LHCN-M2 (cell line): ENCODE measurements around the gene NRIP2. TPM values are rescaled to one million over a fixed set of nuclear protein-coding genes. Genes with fewer than 3 reads are reported as not detected.
A peak's percentile ranks its signal among the peaks of the same experiment; 100 is the strongest.

Source experiments
- DNase-seq: peaks from one replicate; pipeline ENCODE4 v3.0.0-alpha.2; 2012; ENCODE audit warnings: low read depth
- total RNA-seq: library from RNA; depleted of rRNA; stranded (reverse); fragments of >200 nt; gene quantifications from 2 replicates; pipeline ENCODE4 v1.2.3, GENCODE V29; 2014

The NRIP2 gene
- total RNA-seq, 1 experiment from 2014 or later: not detected

DNA sequence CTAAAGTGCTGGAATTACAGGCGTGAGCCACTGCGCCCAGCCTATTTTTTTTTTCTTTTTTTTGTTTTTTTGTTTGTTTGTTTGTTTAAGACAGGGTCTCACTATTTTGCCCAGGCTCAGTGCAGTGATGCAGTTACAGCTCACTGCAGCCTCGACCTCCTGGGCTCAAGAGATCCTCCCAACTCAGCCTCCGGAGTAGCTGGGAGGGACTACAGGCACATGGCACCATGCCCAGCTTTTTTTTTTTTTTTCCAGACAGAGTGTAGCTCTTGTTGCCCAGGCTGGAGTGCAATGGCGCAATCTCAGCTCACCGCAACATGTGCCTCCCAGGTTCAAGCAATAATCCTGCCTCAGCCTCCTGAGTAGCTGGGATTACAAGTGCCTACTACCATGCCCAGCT, 28.1 kb downstream of the NRIP2 start:
- DNase-seq: no peak

DNA sequence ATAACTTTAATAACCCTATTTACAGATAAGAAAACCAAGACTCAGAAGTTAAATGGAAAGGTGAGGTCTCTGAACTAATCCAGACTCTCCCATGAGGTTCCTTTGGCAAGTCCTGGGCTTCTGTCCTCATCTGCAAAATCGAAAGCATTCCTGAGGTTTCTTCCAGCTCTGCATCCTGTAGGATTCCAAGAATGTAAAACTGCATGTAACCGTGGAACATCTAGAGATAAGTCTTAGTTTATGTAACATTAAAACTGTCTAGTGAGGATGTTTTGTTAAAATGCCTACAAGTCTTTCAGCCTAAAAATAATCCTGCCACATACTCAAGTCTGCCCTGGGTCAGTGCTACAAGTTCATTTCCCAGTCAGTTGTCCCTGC, 29.7 kb downstream of the NRIP2 start:
- no peak for DNase-seq

DNA sequence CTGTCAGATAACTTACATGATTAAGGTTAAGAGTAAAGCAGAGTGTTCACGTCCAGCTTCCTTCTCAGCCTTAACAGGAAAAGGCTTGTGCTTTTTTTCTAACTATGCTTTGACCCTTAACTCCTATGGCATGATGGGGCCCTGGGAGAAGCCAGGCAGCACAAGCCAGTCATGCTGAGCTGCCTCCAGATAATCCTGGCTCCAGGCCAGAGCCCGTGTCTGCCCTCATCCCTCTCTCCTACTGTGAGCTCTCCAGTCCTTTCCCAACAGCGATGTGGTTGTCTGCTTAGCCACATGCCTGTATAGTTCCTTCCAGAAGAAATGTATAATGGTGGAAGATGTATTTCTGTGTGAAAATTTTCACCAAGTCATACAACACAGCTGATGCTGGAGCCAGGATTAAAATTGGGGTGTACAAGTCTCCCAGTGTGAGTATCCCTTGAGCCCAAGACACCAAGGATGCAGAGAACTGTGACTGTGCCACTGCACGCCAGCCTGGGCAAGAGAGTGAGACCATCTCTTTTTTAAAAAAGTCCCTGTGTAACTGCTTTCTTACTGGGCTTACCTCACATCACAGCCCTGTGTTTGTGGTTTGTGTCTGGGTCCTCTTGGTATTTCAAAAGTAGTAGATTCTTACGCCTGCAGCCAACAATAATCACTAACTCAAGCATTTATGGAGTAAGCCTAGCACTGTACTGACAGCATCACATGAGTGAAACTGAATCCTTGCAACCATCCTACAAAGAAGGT, 30.3 kb downstream of the NRIP2 start:
- no peak for DNase-seq

DNA sequence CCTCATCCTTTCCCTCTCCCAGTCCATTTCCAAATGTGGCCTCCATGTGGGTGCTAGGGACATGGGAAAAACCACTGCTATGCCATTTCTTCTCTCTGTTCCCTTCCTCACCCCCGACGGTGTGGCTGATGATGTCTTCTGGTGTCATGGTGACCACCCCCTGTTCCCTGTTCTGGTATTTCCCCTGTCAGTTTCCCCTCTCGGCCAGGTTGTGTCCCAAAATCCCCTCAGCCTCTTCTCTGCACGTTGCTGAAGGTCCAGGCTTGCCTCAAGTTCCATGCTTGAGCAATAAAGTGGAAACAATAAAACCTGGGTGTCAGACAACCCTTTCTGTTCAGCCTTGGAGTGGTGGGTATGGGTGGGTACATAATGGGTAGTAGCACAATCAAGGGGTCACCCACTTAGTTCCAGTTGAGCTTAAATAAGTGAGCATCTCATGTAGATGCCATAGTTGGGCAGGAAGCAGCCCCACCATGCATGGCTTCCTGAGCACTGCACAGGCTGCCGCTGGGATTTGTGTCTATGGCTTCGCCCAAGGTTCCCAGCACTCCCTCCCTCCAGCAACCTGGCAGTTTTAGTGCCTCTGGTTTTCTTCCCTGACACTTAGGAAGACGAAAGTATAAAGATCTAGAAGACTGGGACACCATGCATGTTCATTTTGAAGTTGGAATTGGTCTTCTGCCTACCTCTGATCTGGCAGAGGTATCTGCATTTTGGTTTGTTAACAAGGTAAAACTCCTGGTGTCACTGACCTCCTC, 31.0 kb downstream of the NRIP2 start:
- DNase-seq: no peak

DNA sequence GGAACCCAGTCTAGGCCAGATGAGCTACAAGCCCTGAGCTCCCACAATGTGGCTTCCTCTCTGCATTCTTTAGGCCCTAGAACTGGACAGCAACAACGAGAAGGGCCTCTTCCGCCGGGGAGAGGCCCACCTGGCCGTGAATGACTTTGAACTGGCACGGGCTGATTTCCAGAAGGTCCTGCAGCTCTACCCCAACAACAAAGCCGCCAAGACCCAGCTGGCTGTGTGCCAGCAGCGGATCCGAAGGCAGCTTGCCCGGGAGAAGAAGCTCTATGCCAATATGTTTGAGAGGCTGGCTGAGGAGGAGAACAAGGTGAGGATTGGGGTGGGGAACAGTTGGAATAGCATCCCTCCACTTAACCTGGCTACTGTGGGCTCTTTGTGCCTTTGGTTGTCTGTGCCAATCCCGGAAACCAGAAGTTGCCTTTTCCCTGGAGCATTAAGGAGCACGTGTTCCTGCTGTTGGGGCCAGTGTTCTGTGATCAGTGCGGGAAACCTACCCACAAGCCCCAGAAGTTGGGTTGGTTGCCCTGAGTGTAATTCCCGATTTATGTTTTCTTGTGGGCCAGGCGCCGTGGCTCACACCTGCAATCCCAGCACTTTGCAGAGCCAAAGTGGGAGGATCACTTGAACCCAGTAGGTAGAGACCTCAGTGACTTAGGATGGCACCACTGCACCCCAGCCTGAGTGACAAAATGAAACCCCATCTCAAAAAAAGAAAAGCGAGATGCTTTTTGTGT, 33.6 kb downstream of the NRIP2 start:
- DNase-seq: no peak

DNA sequence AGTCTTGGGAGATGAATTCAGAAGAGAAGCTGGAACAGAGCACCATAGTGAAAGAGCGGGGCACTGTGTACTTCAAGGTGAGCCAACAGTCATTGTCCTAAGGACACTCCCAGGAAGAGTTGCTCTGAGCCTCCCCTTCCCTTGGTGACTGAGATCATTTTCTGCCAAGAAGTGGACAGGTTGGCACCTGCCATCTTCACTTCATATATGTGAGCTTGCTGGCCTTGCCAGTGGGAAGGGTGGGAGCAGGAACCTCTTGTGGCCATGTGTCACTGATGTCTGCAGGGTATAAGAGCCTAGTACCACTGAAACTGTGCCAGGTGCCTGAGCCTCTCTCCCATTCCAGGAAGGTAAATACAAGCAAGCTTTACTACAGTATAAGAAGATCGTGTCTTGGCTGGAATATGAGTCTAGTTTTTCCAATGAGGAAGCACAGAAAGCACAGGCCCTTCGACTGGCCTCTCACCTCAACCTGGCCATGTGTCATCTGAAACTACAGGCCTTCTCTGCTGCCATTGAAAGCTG, 34.7 kb downstream of the NRIP2 start:
- DNase-seq: no peak

DNA sequence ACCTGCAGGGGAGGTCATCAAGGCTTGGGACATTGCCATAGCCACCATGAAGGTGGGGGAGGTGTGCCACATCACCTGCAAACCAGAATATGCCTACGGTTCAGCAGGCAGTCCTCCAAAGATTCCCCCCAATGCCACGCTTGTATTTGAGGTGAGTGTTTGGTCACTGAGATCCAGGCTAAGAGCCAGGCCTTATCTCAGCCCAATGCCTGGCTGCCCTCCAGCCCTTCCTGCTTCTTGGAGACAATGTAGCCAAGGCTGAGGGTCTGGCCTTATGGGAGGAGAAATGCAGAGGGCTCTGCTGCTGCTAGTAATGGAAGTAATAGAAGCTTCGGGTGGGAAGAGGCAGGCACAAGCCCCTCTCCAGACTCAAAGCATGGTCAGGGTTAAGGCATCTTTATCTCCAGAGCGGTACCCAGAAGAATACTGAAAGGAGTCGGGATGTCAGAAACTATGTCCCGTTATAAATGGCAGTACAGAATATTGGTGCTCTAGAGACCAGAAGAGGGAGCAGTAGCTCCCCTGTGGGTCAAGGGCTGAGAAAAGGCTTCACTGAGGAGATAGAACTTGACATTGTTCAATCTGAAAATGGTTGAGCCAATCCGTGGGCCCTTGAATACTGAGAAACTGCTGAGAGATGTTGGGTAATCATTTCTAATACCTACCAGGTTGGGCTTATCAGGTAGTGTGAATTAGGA, 37.0 kb downstream of the NRIP2 start:
- no peak for DNase-seq

- no peak for DNase-seq
These were observed 38.6 kb downstream of the NRIP2 start for GRCh38 chr12:2796187-2796666.

DNA sequence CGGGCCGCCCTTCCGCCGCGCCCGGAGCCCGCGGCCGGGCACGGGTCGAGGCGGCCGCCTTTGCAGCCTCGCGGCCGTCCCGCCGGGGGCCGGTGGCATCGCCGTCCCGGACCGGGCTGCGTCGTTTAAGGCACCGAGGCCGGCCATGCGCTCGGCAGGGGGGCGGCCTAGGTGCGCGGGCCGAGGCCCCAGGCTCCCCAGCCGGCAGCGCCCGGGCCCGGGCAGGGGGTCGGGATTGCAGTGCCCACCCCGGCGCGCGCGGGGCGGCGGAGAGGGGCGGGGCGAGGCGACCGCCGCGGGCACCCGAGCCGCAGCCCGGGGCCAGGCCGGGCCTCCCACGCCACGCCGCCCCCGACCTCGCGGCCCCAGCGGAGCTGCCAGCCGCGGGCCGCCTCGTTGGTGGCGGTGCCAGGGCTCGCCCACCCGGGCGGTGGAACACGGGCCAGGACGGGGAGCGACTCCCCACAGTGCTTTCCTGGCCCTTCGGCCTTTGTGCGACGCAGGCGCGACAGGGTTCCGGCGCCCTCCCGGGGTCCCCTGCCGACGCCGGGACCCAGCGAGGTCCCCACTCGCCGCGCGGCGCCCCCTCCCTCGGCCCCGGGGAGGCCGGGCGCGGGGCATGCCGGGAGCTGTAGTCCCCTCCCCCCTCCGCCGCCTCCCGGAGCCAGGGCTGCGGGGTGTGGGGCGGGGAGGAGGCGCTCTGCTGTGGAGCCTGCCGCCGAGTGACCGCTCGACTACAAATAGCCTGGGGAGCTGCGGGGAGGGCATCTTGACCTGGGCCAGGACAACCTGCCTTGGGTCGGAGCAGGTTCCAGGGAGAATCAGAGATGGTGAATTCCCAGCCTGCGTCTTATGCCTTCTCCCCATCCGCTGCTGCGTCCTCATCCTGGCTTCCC, 39.3 kb downstream of the NRIP2 start:
- peak; percentile 43 for DNase-seq

GRCh38 chr12:2794736-2795289, 40.0 kb downstream of the NRIP2 start, which contains the start of gene FKBP4:
Gene FKBP4 (plus strand): TSS chr12:2794970. CDS start chr12:2795140, 170 bp downstream.
- DNase-seq: peak; percentile 73

DNA sequence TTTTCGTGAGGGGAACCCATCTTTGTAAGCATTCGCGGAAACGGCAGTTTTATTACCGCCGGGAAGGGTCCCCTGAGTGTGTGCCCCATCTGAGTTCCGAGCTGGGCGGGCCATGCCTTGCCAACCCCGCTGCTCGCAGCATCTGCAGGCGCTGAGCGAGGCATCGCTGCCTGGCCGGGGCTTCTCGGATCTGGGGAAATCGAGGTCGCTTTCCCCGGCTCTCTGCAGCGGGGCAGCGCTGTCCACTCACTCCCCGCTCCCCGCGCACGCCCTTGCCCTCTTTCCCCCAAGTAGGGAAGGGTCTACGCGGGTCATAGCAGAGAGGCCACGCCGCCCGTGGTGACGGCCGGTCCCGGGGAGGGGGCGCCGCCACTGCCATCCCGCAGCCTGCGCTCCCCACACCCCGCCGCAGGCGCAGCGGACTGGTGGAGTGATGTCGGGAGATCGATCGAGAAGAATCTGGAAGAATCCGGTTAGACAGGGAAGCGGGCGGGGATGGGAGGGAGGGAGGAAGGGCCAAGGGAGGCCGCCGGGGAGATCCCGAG, 40.6 kb downstream of the NRIP2 start:
- no peak for DNase-seq

- DNase-seq: no peak
These were observed 41.3 kb downstream of the NRIP2 start for GRCh38 chr12:2793561-2793960.

- DNase-seq: no peak
These were observed 41.9 kb downstream of the NRIP2 start for GRCh38 chr12:2792671-2793500.

DNA sequence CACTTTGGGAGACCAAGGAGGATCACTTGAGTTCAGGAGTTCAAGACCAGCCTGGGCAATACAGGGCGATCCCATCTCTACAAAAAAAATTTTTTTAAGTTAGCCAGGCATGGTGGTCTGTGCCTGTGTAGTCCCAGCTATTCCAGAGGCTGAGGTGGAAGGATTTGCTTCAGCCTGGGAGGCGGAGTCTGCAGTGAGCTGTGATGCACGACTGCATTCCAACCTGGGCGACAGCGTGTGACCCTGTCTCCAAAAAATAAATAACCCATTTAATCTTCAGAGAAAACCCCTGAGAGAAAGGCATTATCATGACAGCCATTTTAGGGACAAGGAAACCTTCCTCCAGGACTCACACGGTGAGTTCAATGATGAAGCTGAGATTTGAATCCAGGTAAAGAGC, 43.7 kb downstream of the NRIP2 start:
- DNase-seq: no peak

DNA sequence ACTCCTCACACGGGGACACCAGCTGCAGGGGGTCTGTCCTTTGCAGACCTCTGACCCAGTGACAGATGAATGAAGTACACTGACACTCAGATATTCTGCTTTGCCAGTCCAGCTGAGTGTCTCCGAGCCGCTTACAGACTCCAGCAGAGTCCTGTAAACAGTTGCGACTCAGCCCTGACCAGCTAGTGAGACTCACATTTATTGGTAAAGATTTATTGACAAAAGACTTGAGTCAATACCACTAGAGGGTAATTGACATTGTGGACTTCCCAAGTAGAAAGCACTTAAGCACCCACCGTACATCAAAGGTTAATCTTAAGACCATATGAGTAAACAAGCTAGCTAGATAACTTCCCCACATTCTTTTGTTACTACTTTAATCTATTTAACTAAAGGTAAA, 49.8 kb downstream of the NRIP2 start:
- DNase-seq: no peak

GRCh38 chr12:2783936-2784600, 50.8 kb downstream of the NRIP2 start:
- peak; percentile 38 for DNase-seq

DNA sequence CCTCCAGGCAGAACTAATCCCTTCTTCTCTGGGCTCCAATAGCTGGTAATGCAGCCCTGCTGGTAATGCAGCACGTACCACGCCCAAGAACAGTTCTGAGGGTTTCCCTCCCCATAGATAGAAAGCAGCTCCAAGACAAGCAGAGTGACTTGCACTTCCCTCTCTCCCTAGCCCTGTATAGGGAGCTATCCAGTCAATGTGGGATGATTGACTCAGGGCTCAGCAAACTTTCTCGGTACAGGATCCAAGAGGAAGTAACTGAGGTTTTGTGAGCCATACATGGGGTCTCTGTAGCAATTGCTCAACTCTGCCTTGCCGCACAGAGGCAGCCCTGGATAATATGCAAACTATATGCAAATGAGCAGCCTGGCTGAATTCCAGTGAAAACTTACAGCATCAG, 55.6 kb downstream of the NRIP2 start:
- DNase-seq: no peak

GRCh38 chr12:2776129-2776806, 58.6 kb downstream of the NRIP2 start:
- DNase-seq: no peak
